ENCODE measurements around the gene FRMD4B. TPM values are rescaled to one million over a fixed set of nuclear protein-coding genes. Genes with fewer than 3 reads are reported as not detected.

The FRMD4B gene
- total RNA-seq, 1 donor from 2014 or later = 20.9 TPM

DNA sequence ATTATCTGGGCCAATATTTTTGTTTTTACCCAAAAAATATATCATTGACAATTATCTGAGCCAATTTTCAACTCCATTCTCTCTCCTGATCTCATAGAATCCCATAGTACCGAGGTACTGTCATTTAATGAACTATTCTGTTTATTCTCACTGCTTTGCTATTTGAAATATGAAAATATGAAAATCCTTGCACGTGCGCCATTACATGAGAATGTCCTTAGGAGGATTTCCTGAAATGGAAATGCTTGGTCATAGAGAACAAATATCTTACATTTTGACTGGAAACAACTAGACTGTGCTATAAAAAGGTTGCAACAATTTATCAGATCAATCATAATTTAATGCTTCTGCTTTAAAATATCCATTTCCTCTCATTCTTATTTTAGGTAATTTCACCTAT, 18.3 kb downstream of the FRMD4B start:
- intact Hi-C loops (cut with micrococcal nuclease) = no loop called here

DNA sequence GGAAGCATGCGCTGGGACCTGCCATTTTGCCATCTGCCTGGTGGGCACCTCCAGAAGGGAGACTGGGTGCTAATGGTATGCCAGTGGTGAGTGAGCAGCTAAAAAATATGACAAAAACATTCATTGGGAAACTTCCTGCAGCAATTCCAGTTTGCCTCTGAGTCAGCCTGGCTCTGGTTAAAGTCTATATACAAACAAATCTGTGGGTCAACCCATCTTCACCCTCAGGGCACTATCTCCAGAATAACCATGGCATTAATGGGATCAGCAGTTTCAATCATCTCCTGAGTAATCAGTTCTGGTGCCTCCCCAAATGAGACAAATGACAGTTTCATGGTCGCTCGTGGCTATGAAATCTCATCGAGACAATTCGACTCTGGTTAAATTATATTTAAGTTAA, 21.5 kb downstream of the FRMD4B start:
- intact Hi-C loops (cut with micrococcal nuclease) = no loop called here

DNA sequence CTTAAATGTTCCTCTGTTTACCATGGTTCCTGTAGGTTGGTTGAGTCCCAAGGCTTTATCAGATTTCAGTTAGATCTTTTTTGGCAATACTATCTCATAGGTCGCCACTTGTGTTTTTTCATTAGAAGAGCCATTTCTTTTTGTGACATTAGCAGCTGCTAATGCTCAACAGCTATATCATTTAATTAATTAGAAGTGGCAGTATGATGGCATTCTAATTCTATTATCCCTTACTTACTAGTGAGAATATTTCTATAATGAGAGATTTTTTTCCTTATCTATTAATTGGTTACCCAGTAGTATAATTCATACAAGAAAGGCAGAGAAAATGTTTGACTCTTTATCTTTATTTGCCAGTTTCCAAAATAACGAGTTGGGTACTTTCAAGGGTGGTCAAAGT, 25.2 kb downstream of the FRMD4B start:
- intact Hi-C loops (cut with micrococcal nuclease) = no loop called here

GRCh38 chr3:69359916-69360315, 26.0 kb downstream of the FRMD4B start:
- intact Hi-C loops (cut with micrococcal nuclease) = no loop called here

DNA sequence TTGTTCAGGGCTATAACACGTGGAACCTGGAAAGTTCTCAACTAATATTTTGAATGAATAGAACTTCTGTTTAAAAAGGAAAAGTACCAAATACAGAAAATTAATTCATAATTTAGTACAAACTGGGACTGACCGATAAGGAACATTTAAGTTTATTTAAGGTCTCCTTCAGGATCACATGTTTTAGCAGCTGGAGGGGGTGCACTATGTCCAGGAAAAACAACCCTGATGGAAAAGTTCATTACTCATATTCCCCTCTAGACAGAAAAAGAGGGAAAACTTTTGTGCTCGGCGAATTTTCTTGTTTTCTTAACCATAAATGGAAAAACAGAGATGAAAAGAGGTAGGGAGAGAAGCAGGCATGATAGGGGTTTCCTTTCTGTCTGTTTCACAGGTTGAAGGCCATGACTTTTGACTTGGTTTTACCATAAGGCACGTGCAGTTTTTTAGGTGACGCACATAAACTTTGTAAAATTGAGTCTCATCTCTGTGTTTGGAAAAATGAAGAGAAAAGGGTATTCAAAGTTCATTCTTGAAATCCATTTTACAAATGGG, 26.5 kb downstream of the FRMD4B start:
- intact Hi-C loops (cut with micrococcal nuclease) = no loop called here

DNA sequence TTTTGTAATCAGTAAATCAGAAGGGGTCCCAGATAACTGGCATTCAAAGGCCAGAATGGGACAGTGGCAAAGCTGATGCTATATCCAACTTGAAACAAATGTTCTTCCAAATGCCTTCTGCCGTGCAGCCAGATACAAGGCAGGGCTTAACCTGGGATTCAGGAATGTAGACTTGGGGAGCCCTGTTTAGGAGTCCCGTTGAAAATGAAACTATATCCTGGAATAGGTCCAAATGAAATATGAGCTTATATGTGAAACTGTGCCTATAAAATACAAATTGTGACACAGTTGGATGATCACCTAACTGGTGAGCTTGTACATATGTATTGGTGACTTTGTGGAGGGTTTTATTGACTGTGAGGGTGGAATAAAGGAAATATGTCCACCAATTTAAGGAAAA, 28.7 kb downstream of the FRMD4B start:
- intact Hi-C loops (cut with micrococcal nuclease) = no loop called here

- intact Hi-C loops (cut with micrococcal nuclease) = no loop called here
Observed at GRCh38 chr3:69354948-69355347, 30.9 kb downstream of the FRMD4B start.

GRCh38 chr3:69353503-69353902, 32.4 kb downstream of the FRMD4B start:
- intact Hi-C loops (cut with micrococcal nuclease) = no loop called here

DNA sequence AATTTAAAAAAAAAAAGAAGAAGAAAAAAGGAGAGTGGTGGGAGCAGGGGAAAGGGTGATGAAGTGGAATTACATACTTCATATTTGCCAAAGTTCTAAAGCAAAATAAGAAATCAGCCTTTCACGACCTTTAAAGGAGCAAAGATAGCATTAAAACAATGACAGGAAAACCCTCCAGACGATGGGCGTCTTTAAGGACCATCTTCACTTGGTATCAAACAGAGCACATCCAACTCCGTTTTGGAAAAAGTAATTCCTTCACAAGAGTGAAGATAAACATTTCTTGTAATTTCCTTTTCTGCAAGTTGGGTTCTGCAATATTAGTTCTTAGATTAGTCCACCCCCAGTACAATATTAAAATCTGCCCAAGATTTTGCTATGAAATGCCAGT, 32.8 kb downstream of the FRMD4B start:
- intact Hi-C loops (cut with micrococcal nuclease) = no loop called here

DNA sequence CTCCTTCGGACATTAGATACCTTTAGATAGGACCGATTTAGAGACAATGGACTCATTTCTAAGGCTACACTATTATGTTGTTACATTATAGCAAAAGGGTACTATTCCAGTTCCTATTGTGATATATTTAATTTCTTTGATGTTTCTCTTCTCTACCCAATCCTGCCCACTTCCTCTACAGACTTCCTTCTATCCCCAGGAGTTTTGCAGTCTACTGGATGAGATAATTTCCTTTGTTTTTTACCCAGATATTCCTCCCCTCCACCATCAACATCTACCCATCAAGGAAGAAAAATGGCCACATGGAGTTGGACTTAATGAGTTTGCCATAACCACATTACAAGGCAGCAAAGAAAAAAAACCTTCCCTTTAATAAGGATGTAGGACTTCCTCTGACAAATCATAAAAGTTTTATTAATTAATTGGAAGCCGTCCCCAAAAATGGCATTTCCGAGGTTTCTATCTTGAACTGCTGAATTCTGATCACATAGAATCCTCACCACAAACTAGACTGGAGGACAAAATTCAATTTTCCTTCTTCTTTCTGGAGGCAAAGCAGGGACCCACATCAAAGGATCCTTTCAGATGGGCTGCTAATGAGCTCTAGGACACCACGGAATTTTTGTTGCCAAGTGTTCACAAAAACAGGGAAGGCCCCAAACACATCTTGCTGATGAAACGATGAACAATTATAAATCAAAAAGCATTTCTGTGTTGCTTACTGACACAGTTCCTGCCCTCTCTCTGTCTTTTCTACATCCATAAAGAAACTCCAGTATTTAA, 33.4 kb downstream of the FRMD4B start:
- intact Hi-C loops (cut with micrococcal nuclease) = no loop called here

GRCh38 chr3:69343875-69344274, 42.0 kb downstream of the FRMD4B start:
- intact Hi-C loops (cut with micrococcal nuclease) = no loop called here

GRCh38 chr3:69342074-69342473, 43.8 kb downstream of the FRMD4B start:
- intact Hi-C loops (cut with micrococcal nuclease) = no loop called here

GRCh38 chr3:69339760-69340159, 46.1 kb downstream of the FRMD4B start:
- intact Hi-C loops (cut with micrococcal nuclease) = no loop called here

DNA sequence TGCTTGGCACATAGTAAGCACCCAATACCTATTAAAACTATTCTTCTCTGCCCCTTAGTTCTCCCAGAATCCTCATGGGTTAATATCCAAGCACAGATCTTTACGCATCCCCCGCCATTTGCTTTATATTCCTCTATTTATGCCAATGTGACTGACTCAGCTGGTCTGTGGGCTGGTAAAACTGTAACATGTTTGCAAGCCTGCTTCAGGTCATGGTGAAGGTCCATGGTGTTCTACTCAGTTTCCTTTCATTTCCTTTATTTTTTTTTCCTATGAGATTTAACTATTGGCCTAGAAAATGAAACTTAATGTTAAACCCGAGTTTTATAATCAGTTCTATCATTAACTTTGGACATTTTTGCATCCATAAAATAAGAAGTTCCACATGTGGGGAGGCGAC, 47.0 kb downstream of the FRMD4B start:
- intact Hi-C loops (cut with micrococcal nuclease) = no loop called here

GRCh38 chr3:69332934-69333333, 53.0 kb downstream of the FRMD4B start:
- intact Hi-C loops (cut with micrococcal nuclease) = no loop called here

- intact Hi-C loops (cut with micrococcal nuclease) = no loop called here
Observed at GRCh38 chr3:69330891-69331400, 54.9 kb downstream of the FRMD4B start.

DNA sequence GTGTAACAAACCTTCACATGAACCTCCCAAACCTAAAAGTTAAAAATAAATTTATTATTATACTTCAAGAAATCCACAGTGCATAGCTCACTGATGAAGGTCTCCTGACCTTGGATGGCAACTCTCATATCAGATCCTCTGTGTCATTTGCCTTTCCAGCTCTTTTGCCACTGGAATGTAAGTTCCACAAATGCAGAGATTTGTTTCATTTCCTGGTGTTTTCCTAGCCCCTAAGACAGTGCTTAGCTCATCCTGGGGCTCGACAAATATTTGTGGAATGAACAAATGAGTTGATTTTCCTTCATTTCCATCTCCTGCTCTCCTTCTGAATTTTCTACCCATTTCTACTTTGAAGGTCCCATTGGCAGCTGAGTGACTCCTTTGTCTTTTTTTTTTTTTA, 56.0 kb downstream of the FRMD4B start:
- intact Hi-C loops (cut with micrococcal nuclease) = no loop called here

DNA sequence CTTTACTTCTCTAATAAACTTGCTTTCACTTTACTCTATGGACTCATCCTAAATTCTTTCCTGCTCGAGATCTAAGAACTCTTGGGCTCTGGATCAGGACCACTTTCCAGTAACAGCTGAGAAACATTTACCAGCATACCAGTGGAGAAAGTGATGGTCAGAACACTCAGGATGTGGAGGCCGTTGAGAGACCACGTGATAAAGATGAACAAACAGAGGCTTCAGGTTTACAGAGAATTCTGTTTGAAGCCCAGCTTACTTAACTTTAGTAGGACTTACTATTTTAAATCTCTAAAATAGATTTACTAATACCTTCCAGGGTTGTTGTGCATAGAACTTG, 57.0 kb downstream of the FRMD4B start:
- intact Hi-C loops (cut with micrococcal nuclease) = no loop called here

GRCh38 chr3:69328103-69328962, 57.6 kb downstream of the FRMD4B start:
- intact Hi-C loops (cut with micrococcal nuclease) = no loop called here

DNA sequence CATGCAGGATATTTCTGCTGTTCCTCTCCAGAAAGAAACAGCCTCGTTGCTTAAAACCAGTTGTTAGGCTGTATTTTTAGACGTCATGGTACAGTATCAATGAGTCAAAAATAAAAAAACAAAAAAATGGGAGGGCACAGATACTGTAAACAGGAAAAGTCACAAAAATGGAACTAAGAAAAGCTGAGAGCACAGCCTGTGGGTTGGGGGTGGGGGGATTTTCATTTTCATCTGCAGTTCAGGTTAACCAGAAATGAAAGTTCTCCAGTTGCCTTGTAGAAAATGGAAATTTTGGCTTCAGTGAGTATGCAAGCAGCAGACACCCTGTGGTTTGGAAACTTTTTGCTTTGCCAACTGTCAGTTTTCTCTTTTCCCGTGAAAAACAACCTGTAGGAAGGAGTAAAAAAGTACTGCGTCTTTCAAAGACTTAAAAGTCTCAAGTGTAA, 59.0 kb downstream of the FRMD4B start:
- intact Hi-C loops (cut with micrococcal nuclease) = loop anchor here (2.0 kb wide), 4 partner anchors 20 to 242 kb away; partner anchors contain the start of gene ARL6IP5

GRCh38 chr3:69325151-69325550, 60.7 kb downstream of the FRMD4B start:
- intact Hi-C loops (cut with micrococcal nuclease) = no loop called here

Data from T-helper 2 cell treated with Interferon-gamma antibody and Interleukin-4, amounts not matched to agents 100 ng/mL and 5 ng/mL, for 36 hours (primary cell).